Activated naive CD4-positive, alpha-beta T cell treated with anti-CD3 and anti-CD28 coated beads, Interleukin-2, amount 50 U/mL, for 24 hours (primary cell): Measurements from ENCODE around the gene SORCS2.

Experiments used
- H3K27ac Mint-ChIP-seq: one replicate; pipeline ENCODE4 v1.8.0; 2021; ENCODE audit warnings: mild to moderate bottlenecking, mixed read lengths
- H3K27me3 Mint-ChIP-seq: one replicate; pipeline ENCODE4 v1.8.0; 2021; ENCODE audit warnings: mixed read lengths
- H3K36me3 Mint-ChIP-seq: one replicate; pipeline ENCODE4 v1.8.0; 2021; ENCODE audit warnings: mixed read lengths
- H3K4me1 Mint-ChIP-seq: one replicate; pipeline ENCODE4 v1.8.0; 2021; ENCODE audit warnings: mixed read lengths
- H3K4me3 Mint-ChIP-seq: one replicate; pipeline ENCODE4 v1.8.0; 2021; ENCODE audit warnings: mild to moderate bottlenecking, mixed read lengths
- H3K9me3 Mint-ChIP-seq: one replicate; pipeline ENCODE4 v1.8.0; 2021; ENCODE audit warnings: mixed read lengths

Gene SORCS2

DNA sequence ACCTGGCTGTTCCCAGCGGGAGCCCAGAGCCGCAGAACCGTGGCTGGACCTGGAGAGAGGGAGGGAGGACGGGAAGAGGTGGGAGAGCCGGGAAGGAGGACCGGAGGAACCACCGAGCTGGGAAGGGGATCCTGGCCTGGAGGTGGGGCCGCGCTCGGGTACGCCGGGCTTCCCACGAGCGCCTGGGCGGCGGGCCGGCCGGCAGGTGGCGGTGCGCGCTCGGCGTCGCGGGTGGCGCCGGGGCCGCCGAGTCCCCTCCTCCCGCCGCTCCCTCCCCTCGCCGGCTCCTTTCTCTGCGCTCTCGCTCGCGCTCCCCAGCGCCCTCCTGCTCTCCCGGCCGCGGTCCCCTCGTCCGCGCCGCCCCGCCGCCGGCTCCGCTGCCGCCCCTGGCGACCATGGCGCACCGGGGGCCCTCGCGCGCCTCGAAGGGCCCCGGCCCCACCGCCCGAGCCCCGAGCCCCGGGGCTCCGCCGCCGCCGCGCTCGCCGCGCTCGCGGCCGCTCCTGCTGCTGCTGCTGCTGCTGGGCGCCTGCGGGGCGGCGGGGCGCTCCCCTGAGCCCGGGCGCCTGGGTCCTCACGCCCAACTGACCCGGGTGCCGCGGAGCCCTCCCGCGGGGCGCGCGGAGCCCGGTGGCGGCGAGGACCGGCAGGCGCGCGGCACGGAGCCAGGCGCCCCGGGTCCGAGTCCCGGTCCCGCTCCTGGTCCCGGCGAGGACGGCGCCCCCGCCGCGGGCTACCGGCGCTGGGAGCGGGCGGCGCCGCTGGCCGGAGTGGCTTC lies at the start of gene SORCS2:
Gene SORCS2, plus strand, starts transcription at position 287 of the 778 bp plus-strand sequence.
- Mint-ChIP-seq H3K27ac (no peak within 1 kb of the TSS), H3K36me3 (no peaks in the 10 kb centered on the region), H3K27me3 (peaks cover 24% of the 10 kb centered on the region), H3K4me3 (peak within 1 kb of the TSS; percentile 54), H3K9me3 (no peaks in the 10 kb centered on the region), H3K4me1 (no peaks in the 10 kb centered on the region)

DNA sequence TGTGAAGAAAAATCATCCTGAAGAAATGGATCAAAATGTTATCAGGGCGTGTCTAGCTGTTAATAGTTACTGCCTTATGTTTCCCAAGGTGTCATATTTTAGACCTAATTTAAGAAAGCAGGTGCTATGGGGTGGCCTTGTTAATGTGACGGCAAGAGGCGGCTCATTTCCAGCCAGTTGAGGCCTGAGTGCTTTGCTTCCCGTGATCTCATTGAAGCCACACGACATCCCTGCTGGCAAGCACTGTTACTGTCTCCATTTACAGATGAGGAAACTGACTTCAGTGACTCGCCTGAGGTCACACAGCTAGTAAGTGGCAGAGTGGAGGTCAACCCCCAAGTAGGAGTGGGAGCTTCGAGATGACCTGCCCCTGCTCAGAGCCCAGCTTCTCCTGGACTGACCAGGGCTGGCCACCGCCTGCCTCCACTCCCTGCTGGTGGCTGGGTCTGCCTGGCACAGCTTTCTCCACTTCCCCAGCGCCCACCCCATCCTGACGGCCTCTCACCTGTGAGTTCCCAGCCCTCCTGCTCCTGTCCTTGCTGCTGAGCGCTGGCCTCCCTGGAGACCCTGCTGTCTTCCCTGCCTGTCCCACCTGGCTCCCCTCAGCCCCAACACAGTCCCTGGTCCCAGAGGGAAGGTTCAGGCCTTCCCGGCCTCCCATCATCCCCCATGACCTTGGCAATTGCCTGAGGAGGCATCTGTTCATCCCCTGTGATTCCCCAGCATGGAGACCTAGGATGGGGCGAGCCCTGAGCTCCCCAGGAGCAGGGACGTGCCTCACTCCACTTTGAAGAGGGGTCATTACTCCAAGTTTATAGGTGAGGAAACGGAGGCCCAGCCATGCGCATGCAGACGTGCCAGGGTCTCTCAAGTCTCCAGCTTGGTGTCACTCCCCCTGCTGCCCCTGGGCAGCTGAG lies 47.7 kb upstream of the SORCS2 start:
- H3K9me3 Mint-ChIP-seq = no peaks in the 10 kb centered on the region
- H3K4me1 Mint-ChIP-seq = no peaks in the 10 kb centered on the region
- no peak overlapping the region for H3K27ac Mint-ChIP-seq
- peaks cover 4% of the 10 kb centered on the region for H3K27me3 Mint-ChIP-seq
- H3K36me3 Mint-ChIP-seq = no peaks in the 10 kb centered on the region
- H3K4me3 Mint-ChIP-seq = no peak overlapping the region

DNA sequence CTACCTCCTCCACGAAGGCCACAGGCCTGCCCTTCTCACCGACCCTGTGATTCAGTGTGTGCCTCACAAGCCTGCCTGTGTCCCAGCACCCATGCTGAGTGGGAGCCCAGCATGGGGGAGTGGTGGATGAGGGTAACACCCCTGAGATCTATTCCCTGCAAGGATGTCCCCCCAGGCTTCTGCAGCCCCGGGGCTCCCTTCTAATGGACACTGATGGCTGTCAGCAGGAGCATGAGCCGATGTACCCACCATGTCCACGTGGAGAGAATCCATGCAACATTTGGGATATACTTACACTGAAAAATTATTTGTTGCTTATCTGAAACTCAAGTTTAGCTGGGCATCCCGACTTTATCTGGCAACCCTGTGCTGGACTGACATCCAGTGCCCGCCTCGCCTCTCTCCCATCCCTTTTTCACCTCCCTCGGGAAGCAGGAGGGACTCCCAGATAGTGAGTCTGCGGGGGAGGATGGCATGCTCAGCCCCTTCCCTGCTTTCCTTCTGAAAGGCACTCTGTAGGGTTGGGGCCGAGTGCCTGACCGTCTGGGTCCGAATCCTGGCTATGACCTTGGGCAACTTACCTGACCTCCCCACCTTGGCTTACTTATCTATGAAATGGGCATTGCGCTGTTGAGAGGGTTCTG lies 46.9 kb upstream of the SORCS2 start:
- no peaks in the 10 kb centered on the region for H3K36me3 Mint-ChIP-seq
- H3K27me3 Mint-ChIP-seq = peaks cover 4% of the 10 kb centered on the region
- H3K27ac Mint-ChIP-seq = no peak overlapping the region
- no peak overlapping the region for H3K4me3 Mint-ChIP-seq
- H3K9me3 Mint-ChIP-seq = no peaks in the 10 kb centered on the region
- H3K4me1 Mint-ChIP-seq = no peaks in the 10 kb centered on the region

DNA sequence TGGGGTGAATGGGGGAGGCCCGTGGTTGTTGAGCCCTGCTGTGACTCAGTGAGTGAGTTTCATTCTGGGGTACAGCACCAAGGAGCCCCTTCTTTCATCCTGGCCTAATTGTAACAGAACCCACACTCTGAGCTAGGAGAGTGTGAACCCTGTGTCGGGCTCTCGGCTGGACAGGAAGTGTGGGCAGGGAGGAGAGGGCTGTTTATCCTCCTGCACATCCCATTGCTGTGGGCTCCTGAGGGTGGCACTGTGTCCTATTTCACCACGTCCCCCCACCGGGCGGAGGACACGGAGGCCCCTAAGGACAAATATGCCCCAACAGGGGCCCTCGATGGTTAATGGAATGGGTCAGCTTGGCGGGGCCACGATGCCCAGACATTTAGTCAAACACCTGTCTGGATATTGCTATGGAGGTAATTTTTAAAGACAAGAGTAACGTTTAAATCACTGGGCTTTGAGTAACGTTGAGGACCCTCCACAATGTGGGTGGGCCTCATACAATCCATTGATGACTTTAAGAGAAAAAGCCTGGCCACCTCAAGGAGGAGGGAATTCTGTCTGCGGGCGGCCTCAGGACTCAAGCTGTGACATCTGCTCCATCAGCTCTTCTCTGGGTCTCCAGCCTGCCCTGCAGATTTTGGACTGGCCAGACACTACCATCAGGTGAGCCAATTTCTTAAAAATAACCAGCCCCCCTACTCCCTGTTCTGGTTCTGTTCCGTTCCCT lies 46.1 kb upstream of the SORCS2 start:
- Mint-ChIP-seq H3K36me3 (no peaks in the 10 kb centered on the region), H3K4me3 (no peak overlapping the region), H3K9me3 (no peaks in the 10 kb centered on the region), H3K27ac (no peak overlapping the region), H3K27me3 (peaks cover 4% of the 10 kb centered on the region), H3K4me1 (no peaks in the 10 kb centered on the region)

DNA sequence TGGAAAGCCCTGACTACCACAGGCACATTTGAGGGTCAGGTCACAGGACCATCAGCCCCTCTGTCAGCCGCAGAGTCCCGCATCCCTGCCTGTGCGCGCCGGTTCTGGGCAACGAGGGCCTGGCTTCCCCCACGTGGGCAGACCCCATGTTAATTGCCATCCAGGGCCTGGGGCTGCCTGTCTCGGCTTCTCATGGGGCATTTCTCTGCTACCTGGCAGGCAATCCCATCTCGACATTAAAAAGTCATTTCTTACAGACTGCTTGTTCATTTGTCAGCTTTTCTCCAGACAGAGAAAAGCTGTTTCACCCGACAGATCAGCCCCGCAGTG lies 45.6 kb upstream of the SORCS2 start:
- H3K4me3 Mint-ChIP-seq = no peak overlapping the region
- peaks cover 1% of the 10 kb centered on the region for H3K27me3 Mint-ChIP-seq
- no peaks in the 10 kb centered on the region for H3K4me1 Mint-ChIP-seq
- no peak overlapping the region for H3K27ac Mint-ChIP-seq
- H3K36me3 Mint-ChIP-seq = no peaks in the 10 kb centered on the region
- H3K9me3 Mint-ChIP-seq = no peaks in the 10 kb centered on the region

DNA sequence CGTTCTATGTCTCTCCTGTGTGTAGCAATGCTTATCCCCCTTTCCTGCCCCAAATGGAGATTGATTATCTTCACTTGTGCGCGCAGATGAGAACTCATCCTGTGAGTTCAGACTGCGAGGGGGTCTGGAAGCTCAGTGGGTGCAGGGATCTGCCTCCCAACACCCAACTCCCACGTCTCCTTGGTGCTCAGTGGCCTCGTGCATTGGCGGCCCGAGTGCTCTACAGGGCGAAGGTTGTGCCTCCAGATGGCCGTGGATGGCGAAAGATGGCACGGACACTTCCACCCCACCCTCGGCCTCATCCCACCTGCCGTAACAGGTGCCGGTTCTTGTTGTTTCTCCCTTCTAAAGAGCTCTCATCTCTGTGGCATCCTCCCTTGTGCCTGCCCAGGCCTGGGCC lies 45.1 kb upstream of the SORCS2 start:
- peaks cover 1% of the 10 kb centered on the region for H3K27me3 Mint-ChIP-seq
- no peaks in the 10 kb centered on the region for H3K4me1 Mint-ChIP-seq
- no peaks in the 10 kb centered on the region for H3K36me3 Mint-ChIP-seq
- H3K9me3 Mint-ChIP-seq = no peaks in the 10 kb centered on the region
- no peak overlapping the region for H3K27ac Mint-ChIP-seq
- no peak overlapping the region for H3K4me3 Mint-ChIP-seq

DNA sequence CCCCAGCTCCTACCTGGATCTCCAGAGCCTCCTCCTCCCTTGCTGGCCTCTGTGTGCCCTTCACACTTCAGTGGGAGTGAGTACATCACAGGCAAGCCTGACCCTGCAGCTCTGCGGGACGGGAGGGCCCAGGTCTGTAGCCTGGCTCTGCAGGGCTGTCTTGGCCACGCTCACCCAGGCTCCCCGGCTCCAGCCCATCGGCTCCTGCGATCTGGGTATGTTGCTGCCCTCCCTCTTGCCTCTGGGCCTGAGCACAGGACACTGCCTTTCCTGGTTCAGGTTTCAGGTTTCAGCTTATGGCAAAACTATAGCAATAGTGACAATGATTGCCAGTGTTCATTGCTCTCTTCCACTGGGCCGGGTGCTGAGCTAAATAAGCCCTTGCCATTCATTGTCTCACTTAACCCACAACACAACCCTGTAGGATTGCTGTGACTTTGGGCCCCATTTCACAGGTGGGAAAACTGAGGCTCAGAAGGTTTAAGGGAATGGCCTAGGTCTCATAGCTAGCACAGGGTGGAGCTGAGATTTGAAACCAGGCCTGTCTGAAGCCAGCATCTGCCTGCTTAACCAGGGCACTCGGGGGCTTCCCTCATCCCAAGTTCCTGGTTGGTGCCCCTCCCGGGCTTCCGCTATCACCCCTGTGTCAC lies 44.6 kb upstream of the SORCS2 start:
- Mint-ChIP-seq H3K27ac (no peak overlapping the region), H3K9me3 (no peaks in the 10 kb centered on the region), H3K27me3 (peaks cover 1% of the 10 kb centered on the region), H3K4me1 (no peaks in the 10 kb centered on the region), H3K4me3 (no peak overlapping the region), H3K36me3 (no peaks in the 10 kb centered on the region)

DNA sequence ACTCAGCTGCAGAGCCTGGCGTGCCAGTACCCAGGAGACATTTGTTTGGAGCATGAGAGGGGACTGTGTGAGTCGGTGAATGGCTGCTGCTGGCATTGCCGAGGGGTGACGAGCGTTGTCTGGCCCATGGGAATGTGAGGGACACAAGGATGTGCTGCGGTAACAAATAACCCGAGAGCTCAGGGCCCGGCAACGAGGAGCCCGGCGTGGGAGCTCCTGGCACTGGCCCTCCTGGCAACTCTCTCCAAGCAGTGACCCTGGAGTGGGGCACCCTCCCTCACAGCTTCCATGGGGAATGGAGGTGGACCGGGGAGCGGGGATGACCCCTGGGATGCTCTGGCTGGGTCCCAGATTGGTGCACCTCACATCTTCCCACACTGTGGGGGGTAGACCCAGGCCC lies 44.0 kb upstream of the SORCS2 start:
- no peak overlapping the region for H3K4me3 Mint-ChIP-seq
- no peak overlapping the region for H3K27ac Mint-ChIP-seq
- H3K4me1 Mint-ChIP-seq = no peaks in the 10 kb centered on the region
- H3K9me3 Mint-ChIP-seq = no peaks in the 10 kb centered on the region
- H3K36me3 Mint-ChIP-seq = no peaks in the 10 kb centered on the region
- peaks cover 1% of the 10 kb centered on the region for H3K27me3 Mint-ChIP-seq

DNA sequence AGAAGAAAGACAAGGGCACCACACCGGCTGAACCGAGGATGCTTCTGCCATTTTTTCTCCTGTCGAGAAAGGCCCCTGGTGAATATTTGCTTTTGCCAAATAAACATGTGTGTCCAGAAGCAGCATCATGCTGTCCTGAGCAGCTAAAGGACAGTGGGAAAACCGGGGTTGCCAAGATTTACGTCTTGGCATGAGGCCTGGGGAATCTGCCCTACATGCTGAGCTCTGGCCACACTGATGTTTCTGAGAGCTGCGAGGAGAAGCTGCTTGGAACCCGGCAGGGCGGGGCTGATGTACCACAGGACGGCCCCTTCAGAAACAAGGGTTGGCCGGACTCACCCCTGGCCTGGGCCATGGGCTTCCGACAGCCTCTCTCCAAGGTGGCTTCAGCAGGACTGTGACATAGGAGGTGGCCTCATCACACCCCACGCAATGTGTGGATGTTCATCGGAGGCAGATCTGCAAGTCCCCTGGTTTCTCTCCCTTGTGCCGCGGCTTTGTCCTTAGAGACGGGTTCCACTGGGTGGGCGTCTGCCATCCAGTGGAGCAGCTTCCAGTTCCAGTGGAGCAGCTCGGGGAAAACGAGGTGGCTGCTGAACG lies 42.2 kb upstream of the SORCS2 start:
- H3K27me3 Mint-ChIP-seq = peaks cover 1% of the 10 kb centered on the region
- no peak overlapping the region for H3K27ac Mint-ChIP-seq
- no peaks in the 10 kb centered on the region for H3K4me1 Mint-ChIP-seq
- H3K9me3 Mint-ChIP-seq = no peaks in the 10 kb centered on the region
- H3K36me3 Mint-ChIP-seq = no peaks in the 10 kb centered on the region
- H3K4me3 Mint-ChIP-seq = no peak overlapping the region

DNA sequence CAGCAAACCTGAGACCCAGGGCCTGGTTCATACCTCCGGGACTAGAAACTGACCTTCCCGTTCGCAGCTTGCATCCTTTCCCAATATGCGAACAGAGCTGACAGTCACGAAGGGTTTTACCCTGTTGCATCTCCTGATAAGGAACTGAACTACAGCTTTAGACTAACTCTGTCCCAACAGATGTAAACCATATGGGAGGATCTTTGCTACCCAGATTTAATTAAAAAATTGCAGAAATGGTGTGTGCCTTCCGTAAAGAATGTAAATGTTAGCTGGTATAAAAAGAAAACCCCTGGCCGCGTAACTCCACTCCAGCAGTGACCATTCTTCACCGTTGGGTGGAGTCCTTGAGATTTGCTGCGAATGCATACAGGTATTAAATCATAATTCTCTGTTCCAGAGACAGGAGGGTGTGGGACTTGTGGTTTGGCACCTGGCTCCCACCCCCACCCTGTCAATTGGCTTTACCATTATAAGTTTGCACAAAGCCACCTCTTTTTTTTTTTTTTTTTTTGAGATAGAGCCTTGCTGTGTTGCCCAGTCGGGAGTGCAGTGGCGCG lies 40.6 kb upstream of the SORCS2 start:
- H3K9me3 Mint-ChIP-seq = no peaks in the 10 kb centered on the region
- H3K36me3 Mint-ChIP-seq = no peaks in the 10 kb centered on the region
- no peak overlapping the region for H3K4me3 Mint-ChIP-seq
- H3K27me3 Mint-ChIP-seq = peaks cover 4% of the 10 kb centered on the region
- H3K27ac Mint-ChIP-seq = no peak overlapping the region
- H3K4me1 Mint-ChIP-seq = no peaks in the 10 kb centered on the region

DNA sequence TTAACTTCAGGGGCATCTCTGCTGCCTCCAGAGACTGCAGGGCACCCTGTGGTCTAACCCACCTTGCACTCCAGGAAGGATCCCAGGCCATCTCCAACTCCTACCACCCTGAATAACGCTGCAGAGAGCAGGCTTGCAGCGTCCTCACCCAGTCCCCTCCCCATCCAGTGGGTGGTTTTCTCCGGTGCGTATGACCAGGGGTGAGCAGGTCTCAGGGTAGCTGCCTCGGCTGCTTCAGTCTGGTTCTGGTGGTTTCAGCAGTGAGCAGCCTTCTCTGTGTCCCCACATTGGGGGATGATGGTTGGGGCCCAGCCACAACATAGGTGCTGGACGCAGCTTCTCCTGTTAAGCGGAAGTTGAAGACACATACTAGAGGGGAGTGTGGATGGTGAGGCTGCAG lies 38.6 kb upstream of the SORCS2 start:
- H3K4me1 Mint-ChIP-seq = no peaks in the 10 kb centered on the region
- peaks cover 4% of the 10 kb centered on the region for H3K27me3 Mint-ChIP-seq
- no peak overlapping the region for H3K4me3 Mint-ChIP-seq
- H3K36me3 Mint-ChIP-seq = no peaks in the 10 kb centered on the region
- H3K9me3 Mint-ChIP-seq = no peaks in the 10 kb centered on the region
- H3K27ac Mint-ChIP-seq = no peak overlapping the region

DNA sequence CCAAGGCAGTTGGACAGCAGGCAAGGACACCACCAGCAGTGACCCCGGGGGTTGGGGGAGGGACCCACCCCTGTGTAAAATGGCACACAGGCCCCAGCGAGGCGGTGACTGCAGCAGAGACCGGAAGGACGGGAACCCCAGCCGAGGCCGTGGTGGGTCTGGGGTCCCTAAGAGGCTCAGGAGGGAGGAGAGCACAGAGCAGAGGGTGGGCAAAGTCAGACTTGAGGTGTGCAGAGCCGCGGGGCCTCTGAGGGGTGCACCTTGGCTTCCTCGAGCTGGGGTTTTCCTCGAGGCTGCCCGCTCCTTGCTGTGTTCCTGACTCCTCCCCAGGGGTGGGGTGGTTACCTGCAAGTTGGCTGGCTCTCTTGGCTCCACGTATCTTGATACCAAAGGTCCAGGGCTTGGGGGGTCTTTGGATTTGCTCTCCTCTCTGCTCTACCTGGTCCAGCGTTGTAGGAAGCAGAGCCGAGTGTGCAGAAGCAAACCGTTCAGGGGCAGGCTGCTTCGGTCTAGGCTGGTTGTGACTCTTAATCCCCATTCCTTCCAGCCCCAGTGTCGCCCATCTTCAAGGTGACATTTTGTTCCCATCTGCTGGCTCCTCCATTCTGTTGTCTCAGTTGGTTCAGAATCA lies 37.9 kb upstream of the SORCS2 start:
- H3K27me3 Mint-ChIP-seq = peaks cover 6% of the 10 kb centered on the region
- H3K9me3 Mint-ChIP-seq = no peaks in the 10 kb centered on the region
- H3K4me3 Mint-ChIP-seq = no peak overlapping the region
- no peaks in the 10 kb centered on the region for H3K36me3 Mint-ChIP-seq
- H3K4me1 Mint-ChIP-seq = no peaks in the 10 kb centered on the region
- H3K27ac Mint-ChIP-seq = no peak overlapping the region

DNA sequence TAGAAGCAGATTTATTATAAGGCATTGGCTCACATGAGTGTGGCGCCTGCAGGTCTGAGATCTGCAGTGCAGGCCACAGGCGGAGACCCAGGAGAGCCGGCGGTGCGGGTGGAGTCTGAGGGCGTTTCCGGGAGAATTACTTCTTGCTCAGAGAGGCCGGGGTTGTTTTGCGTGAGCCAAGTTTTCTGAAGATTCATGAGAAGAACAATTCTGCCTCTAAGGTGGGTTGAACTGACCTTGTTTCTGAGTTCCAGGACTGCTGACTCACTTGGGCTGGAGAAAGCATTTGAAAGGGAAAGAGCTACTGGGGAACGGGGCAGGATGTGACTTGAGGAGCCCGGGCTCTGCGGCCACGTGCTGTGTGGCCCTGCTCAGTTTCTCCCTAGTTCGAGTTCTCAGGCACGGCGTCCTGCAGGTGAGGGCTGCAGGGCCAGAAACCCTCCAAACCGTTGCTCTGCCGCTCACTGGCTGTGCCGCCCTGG lies 36.7 kb upstream of the SORCS2 start:
- no peak overlapping the region for H3K27ac Mint-ChIP-seq
- H3K4me1 Mint-ChIP-seq = no peaks in the 10 kb centered on the region
- no peak overlapping the region for H3K4me3 Mint-ChIP-seq
- H3K36me3 Mint-ChIP-seq = no peaks in the 10 kb centered on the region
- H3K27me3 Mint-ChIP-seq = peaks cover 6% of the 10 kb centered on the region
- H3K9me3 Mint-ChIP-seq = no peaks in the 10 kb centered on the region

DNA sequence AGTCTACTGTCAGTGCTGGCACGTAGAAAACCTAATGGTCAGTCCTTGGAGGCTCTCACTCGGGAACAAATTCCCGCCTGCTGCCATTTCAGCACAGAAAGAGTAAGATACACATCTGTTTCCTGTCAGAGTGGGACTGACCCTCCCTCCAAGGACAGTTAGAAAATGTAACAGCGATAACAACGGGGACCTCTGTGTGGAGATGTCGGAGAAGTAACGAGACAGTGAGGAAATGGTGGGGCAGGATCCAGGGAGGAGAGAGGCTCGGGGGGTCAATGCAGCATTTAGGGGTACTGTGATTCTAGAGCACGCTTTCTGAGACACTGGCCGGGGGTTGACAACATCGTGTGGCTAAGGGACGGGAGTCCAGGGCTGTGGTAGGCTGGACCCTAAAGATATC lies 36.0 kb upstream of the SORCS2 start:
- Mint-ChIP-seq H3K4me1 (no peaks in the 10 kb centered on the region), H3K27me3 (peaks cover 6% of the 10 kb centered on the region), H3K27ac (no peak overlapping the region), H3K9me3 (no peaks in the 10 kb centered on the region), H3K36me3 (no peaks in the 10 kb centered on the region), H3K4me3 (no peak overlapping the region)
